Skeletal muscle satellite cell (primary cell): Measurements from ENCODE around the gene NOL4L.

Experiments
- H3K27me3 ChIP-seq: 2 replicates; pipeline ENCODE4 v1.7.0; 2013; ENCODE audit warnings: low read length; ENCODE audit not compliant: control insufficient read depth, insufficient read depth
- H3K36me3 ChIP-seq: 2 replicates; pipeline ENCODE4 v1.7.0; 2013; ENCODE audit warnings: mild to moderate bottlenecking, control low read depth, low read length; ENCODE audit not compliant: insufficient read depth
- H3K4me1 ChIP-seq: 2 replicates; pipeline ENCODE4 v1.7.0; 2013; ENCODE audit warnings: low read length; ENCODE audit not compliant: control insufficient read depth, insufficient read depth
- H3K4me2 ChIP-seq: 2 replicates; pipeline ENCODE4 v1.7.0; 2013; ENCODE audit warnings: mild to moderate bottlenecking, low read length
- H3K4me3 ChIP-seq: 2 replicates; pipeline ENCODE4 v1.7.0; 2013; ENCODE audit warnings: low read length
- H3K9ac ChIP-seq: 2 replicates; pipeline ENCODE4 v1.7.0; 2013; ENCODE audit warnings: mild to moderate bottlenecking, low read depth, low read length, moderate library complexity
- H3K9me3 ChIP-seq: replicated peaks from 2 replicates; pipeline ENCODE4 v1.7.0; 2013; ENCODE audit warnings: mild to moderate bottlenecking, control low read depth, low read length

The NOL4L gene

DNA sequence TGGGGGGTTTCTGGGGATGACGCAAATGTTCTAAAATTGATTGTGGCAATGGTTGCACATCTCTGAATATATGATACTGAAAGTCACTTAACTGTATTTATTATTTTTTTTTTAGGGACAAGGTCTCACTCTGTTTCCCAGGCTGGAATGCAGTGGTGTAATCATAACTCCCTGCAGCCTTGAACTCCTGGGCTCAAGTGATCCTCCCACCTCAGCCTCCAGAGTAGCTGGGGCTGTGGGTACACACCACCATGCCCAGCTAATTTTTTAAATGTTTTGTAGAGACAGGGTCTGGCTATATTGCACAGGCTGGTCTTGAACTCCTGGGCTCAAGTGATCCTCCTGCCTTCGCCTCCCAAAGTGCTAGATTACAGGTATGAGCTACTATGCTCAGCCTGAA is 33.4 kb downstream of the NOL4L start:
- H3K9me3 ChIP-seq = no peaks in the 10 kb centered on the region
- no peak overlapping the region for H3K4me2 ChIP-seq
- H3K27me3 ChIP-seq = peaks cover 29% of the 10 kb centered on the region
- no peaks in the 10 kb centered on the region for H3K4me1 ChIP-seq
- no peak overlapping the region for H3K9ac ChIP-seq
- no peaks in the 10 kb centered on the region for H3K36me3 ChIP-seq
- H3K4me3 ChIP-seq = no peak overlapping the region

DNA sequence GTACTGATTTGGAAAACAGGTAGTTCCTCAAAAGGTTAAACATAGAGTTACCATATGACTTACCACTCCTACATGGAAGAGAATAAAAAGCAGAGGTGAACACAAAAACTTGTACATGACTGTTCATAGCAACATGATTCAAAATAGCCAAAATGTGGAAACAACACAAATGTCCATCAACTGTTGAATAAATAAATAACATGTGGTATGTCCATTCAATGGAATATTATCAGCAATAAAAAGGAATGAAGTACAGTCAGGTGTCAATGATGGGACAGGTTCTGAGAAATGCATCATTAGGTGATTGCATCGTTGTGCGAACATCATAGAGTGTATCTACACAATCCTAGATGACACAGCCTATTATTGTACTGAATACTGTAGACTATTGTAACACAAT is 35.3 kb downstream of the NOL4L start:
- Histone ChIP-seq H3K4me1 (no peaks in the 10 kb centered on the region), H3K9ac (no peak overlapping the region), H3K9me3 (no peaks in the 10 kb centered on the region), H3K27me3 (peaks cover 18% of the 10 kb centered on the region), H3K36me3 (no peaks in the 10 kb centered on the region), H3K4me2 (no peak overlapping the region), H3K4me3 (no peak overlapping the region)

DNA sequence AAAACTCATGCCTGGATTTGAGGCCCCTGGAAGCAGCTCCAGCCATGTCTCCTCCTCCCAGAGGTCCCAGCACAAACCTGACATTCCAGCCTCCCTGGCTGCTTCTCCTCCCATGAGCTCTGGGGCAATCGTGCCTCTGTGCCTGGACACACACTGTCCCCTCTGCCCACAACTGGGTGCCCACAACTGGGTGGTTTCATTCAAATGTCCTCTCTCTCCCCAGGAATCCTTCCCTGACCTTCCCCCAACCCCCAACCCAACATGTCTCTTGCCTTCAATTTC is 37.4 kb downstream of the NOL4L start:
- H3K9me3 ChIP-seq = no peaks in the 10 kb centered on the region
- H3K9ac ChIP-seq = no peak overlapping the region
- no peak overlapping the region for H3K4me2 ChIP-seq
- no peak overlapping the region for H3K4me3 ChIP-seq
- no peaks in the 10 kb centered on the region for H3K36me3 ChIP-seq
- peaks cover 31% of the 10 kb centered on the region for H3K27me3 ChIP-seq
- H3K4me1 ChIP-seq = no peaks in the 10 kb centered on the region

DNA sequence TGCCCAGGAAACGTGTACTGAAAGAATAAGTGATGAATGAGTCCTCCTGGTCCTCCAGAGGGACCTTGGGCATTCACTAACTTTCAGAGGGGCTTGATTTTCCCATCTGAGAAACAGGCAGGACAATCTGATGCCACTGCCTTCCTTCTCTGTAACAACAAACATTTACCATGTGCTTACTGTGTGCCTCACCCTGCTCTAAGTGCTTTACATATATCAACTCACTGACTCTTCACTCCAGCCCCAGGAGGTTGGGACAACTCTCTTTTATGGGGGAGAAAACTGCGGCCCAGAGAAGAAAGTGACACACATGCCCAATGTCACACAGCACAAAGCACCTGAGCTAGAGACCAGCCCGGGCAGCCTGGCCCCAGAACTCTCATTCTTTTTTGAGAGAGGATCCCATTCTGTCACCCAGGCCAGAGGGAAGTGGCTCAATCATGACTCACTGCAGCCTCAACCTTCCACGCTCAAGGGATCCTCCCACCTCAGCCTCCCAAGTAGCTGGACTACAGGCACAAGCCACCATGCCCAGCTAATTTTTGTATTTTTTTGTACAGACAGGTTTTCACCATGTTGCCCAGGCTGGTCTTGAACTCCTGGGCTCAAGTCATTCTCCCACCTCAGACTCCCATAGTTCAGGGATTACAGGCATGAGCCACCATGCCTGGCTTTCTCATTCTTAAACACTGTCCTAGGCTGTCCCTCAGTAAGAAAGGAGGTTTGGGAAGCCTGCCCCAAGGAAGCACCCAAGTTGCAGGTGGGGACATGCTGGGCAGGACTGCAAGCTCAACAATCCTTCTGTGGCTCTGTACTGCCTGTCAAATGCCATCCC is 38.0 kb downstream of the NOL4L start:
- Histone ChIP-seq H3K9me3 (no peaks in the 10 kb centered on the region), H3K9ac (no peak overlapping the region), H3K4me2 (no peak overlapping the region), H3K4me3 (no peak overlapping the region), H3K4me1 (no peaks in the 10 kb centered on the region), H3K36me3 (no peaks in the 10 kb centered on the region), H3K27me3 (peaks cover 37% of the 10 kb centered on the region)

DNA sequence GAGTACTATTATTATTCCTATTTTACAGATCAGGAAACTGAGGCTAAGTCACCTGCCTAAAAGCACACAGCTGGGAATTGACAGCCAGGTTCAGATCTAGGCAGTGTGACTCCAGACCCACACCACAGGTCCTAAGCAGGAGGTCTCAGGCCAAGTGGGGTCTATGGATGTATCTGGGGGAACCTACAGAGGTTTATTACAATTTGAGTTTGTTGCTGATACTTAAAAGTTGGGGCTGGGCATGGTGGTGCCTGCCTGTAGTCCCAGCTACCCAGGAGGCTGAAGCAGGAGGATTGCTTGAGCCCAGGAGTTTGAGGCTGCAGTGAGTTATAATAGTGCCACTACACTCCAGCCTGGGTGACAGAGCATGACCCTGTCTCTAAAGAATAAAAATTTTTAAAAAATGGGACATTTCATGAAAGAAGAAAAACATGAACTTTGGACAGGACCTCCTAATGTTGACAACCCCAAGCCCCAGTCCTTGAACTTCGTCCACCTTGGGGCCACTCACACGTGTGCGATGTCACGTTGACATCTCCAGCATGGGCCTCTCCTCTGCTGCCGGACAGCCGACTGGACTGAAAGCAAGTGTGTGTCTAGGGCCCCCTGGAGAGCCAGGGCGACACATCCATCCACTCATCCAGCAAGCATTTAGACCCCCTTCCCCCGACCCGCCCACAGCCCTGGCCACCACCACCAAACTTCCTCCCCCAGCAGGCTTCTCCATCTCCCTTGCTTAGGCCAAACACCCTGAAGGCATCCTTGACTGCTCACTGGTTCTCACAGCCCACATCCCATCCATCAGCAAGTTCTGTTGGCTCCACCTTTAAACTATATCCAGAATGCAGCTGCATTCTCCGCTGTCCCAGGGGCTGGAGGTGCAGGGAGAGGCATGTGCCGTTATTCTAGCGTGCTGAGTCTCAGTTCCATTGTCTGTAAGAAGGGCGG is 40.0 kb downstream of the NOL4L start:
- no peak overlapping the region for H3K9ac ChIP-seq
- no peaks in the 10 kb centered on the region for H3K4me1 ChIP-seq
- H3K9me3 ChIP-seq = no peaks in the 10 kb centered on the region
- peaks cover 56% of the 10 kb centered on the region for H3K27me3 ChIP-seq
- H3K4me2 ChIP-seq = no peak overlapping the region
- H3K36me3 ChIP-seq = no peaks in the 10 kb centered on the region
- no peak overlapping the region for H3K4me3 ChIP-seq

DNA sequence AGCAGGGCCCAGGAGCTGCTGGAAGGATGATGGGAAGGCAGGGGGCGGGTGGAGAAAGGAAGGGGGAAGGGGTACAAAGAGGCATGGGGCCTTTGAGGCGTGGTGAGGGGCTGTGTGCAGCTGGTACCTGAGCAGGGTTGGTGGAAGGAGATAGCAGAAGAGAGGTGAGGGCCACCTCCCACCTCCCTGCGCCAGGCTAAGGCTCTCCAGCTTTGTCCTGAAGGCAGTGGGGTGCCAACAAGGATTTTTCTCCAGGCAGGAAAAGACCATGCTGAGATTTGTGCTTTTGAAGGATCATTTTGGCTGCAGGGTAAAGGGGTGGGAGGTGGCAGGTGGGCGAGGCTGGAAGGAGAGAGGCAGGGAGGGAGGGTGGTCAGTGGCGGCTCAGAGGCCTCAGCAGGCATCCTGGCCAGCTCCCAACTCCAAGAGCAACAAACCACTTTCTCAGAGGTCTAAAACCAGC is 40.8 kb downstream of the NOL4L start:
- H3K36me3 ChIP-seq = no peaks in the 10 kb centered on the region
- no peaks in the 10 kb centered on the region for H3K9me3 ChIP-seq
- H3K4me2 ChIP-seq = no peak overlapping the region
- H3K9ac ChIP-seq = no peak overlapping the region
- no peaks in the 10 kb centered on the region for H3K4me1 ChIP-seq
- H3K27me3 ChIP-seq = peaks cover 64% of the 10 kb centered on the region
- H3K4me3 ChIP-seq = no peak overlapping the region

DNA sequence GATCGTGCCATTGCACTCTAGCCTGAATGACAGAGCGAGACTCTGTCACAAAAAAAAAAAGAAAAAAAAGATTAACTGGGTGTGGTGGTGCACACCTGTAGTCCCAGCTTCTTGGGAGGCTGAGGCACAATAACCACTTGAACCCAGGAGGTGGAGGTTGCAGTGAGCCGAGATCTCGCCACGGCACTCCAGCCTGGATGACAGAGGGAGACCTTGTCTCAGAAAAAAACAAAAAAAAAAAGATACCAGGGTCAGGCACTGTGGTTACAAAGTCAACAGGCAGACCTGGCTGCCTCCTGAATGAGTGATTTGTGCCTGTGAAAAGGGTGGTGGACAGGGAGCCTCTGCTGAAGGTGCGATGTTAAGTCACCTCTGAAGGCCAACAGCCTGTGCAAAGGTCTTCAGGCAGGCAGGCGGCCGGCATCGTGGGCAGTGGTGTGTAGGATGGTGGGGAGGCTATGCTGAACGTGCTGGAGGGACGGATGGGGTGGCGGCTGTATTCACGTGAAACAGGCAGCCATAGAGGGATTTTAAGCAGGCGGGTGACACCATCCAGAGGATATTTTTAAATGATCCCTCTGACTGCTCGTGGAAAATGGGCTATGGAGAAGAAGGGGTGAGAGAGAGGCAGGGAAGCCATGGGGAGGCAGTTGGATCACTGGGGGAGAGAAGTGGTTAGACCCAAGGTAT is 41.4 kb downstream of the NOL4L start:
- H3K27me3 ChIP-seq = peaks cover 62% of the 10 kb centered on the region

DNA sequence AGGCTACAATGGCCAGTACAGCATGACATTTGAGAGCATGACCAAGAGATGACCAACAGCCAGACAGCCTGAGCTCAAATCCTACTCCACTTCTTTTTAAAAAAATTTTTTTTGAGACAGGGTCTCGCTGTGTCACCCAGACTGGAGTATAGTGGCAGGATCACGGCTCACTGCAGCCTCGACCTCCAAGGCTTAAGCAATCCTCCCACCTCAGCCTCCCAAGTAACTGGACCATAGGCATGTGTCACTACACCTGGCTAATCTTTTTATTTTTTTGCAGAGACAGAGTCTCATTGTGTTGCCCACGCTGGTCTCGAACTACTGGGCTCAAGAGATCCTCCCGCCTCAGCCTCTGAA is 42.9 kb downstream of the NOL4L start:
- peaks cover 5% of the 10 kb centered on the region for H3K4me1 ChIP-seq
- no peaks in the 10 kb centered on the region for H3K36me3 ChIP-seq
- peaks cover 62% of the 10 kb centered on the region for H3K27me3 ChIP-seq
- H3K4me3 ChIP-seq = no peak overlapping the region
- H3K9ac ChIP-seq = no peak overlapping the region
- no peak overlapping the region for H3K4me2 ChIP-seq
- H3K9me3 ChIP-seq = no peaks in the 10 kb centered on the region

More for the DNA sequence above, 41.4 kb downstream of the NOL4L start:
- H3K4me1 ChIP-seq = peaks cover under 1% of the 10 kb centered on the region
- H3K4me3 ChIP-seq = no peak overlapping the region
- no peaks in the 10 kb centered on the region for H3K36me3 ChIP-seq
- no peak overlapping the region for H3K9ac ChIP-seq
- H3K4me2 ChIP-seq = no peak overlapping the region
- H3K9me3 ChIP-seq = no peaks in the 10 kb centered on the region

DNA sequence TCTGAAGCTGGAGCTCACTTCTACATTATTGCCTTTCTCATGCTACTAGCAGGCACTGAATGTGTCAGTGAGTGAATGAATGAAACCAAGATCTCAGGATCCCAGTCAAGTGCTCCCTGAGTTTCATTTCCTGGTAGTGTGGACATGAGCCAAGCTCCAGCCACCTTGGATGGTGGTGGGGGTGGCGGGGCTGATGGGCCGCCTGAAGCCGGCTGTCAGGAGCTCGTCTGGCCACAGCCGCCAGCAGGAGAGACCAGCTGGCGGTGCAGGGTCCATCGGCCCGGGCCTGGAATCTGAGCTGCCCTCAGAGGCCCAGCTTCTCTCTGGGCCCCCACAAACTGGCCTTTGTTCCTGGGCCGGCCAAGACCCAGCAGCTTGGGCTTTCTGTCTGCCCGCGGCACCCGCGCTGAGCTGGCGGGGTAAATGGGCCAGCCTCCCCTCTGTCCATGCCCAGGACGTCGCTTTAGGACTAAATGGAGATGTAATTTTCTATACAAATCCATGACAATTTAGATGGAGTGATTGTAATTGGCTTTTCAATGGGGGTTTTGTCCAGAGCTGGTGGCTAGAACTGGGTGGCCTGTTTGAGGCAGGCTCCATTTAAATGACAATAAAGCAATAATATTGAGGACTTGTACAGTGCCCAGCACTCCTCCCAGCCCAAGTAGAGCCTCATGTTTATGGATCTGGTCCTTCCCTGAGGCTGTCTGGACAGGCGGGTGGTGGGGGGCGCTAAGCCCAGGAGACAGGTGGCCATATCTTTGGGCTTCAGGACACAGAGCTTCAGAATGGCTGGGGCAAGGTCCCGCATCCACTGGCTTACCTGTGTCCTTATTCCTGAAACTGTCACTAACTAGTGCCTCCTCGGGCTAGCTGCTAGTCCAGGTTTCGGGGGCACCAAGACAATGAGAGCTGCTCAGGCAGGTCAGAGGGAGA is 43.5 kb downstream of the NOL4L start:
- Histone ChIP-seq H3K27me3 (peaks cover 62% of the 10 kb centered on the region), H3K4me1 (peaks cover 8% of the 10 kb centered on the region), H3K9ac (no peak overlapping the region), H3K4me2 (no peak overlapping the region), H3K9me3 (no peaks in the 10 kb centered on the region), H3K4me3 (no peak overlapping the region), H3K36me3 (no peaks in the 10 kb centered on the region)

DNA sequence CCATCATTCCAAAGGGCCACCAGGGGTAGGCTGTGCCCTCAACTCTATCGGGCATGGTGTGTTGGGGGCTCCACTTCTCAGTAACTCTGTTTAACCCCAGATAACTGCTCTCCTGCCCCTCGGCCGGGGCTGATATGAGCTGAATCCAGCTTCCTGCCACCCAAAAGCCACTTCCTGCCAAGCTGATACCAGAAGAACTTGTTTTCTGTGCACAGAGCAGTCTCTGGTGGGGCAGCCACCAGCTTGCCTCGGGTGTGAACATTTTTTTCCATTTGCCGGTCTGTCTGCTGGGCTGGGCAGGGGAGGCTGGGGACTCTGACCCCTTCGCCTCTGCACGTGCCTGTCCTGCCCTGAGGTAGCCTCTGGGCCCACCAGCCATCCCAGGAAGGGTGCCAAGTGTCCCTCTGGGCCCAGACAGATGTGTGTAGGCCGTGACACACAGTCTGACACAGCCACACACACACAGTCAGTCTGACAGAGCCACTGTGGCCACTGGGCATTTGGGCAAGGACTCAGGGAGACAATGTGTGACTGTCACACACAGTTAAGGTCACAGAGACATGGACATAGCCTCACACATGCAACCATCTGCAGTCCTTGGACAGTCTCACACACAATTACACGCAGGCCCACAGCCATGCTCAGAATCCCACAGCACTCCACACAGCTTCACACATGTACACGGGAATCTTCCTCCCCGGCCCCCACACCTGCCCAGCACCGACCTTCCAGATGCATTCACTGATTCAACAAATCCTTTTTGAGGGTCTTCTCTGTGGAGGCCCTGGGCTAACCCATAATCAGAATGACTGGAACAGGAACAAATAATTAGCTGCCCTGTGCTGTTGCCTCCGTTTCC is 45.1 kb downstream of the NOL4L start:
- Histone ChIP-seq H3K36me3 (no peaks in the 10 kb centered on the region), H3K4me2 (no peak overlapping the region), H3K9me3 (no peaks in the 10 kb centered on the region), H3K27me3 (peaks cover 73% of the 10 kb centered on the region), H3K4me3 (no peak overlapping the region), H3K9ac (no peak overlapping the region), H3K4me1 (peaks cover 8% of the 10 kb centered on the region)
